ENCODE results near the gene DACT2. TPM values are rescaled to one million over a fixed set of nuclear protein-coding genes. Genes with fewer than 3 reads are reported as not detected.

The DACT2 gene
- total RNA-seq, 1 donor from 2014 or later: 0.84 TPM

GRCh38 chr6:168333039-168333438 lies 13.5 kb upstream of the DACT2 start:
- no peak for DNase-seq (ENCODE audit: low read depth)
- Histone ChIP-seq H3K27me3 (ENCODE audit: control insufficient read depth, insufficient read depth, low read length) (peaks cover 3% of the 10 kb centered on the region), H3K36me3 (ENCODE audit: control insufficient read depth, insufficient read depth, low read length) (no peaks in the 10 kb centered on the region), H3K4me3 (ENCODE audit: low read depth, low read length) (no peak overlapping the region)
- peak; percentile 16 for TF ChIP-seq CTCF (IDR thresholded peaks at IDR 0.05; ENCODE audit: insufficient read depth, low read length, poor library complexity, severe bottlenecking)

- Histone ChIP-seq H3K4me3 (ENCODE audit: low read depth, low read length) (no peak overlapping the region), H3K27me3 (ENCODE audit: control insufficient read depth, insufficient read depth, low read length) (peaks cover 3% of the 10 kb centered on the region), H3K36me3 (ENCODE audit: control insufficient read depth, insufficient read depth, low read length) (no peaks in the 10 kb centered on the region)
- TF ChIP-seq CTCF (IDR thresholded peaks at IDR 0.05; ENCODE audit: insufficient read depth, low read length, poor library complexity, severe bottlenecking): no peak
- no peak for DNase-seq (ENCODE audit: low read depth)
Observed at GRCh38 chr6:168332020-168332419, 12.4 kb upstream of the DACT2 start.

GRCh38 chr6:168331058-168331457 lies 11.5 kb upstream of the DACT2 start:
- no peak for TF ChIP-seq CTCF (IDR thresholded peaks at IDR 0.05; ENCODE audit: insufficient read depth, low read length, poor library complexity, severe bottlenecking)
- DNase-seq (ENCODE audit: low read depth): no peak
- H3K36me3 ChIP-seq (ENCODE audit: control insufficient read depth, insufficient read depth, low read length): no peaks in the 10 kb centered on the region
- H3K27me3 ChIP-seq (ENCODE audit: control insufficient read depth, insufficient read depth, low read length): no peaks in the 10 kb centered on the region
- H3K4me3 ChIP-seq (ENCODE audit: low read depth, low read length): no peak overlapping the region

- no peak for DNase-seq (ENCODE audit: low read depth)
- Histone ChIP-seq H3K4me3 (ENCODE audit: low read depth, low read length) (no peak overlapping the region), H3K36me3 (ENCODE audit: control insufficient read depth, insufficient read depth, low read length) (no peaks in the 10 kb centered on the region), H3K27me3 (ENCODE audit: control insufficient read depth, insufficient read depth, low read length) (no peaks in the 10 kb centered on the region)
- TF ChIP-seq CTCF (IDR thresholded peaks at IDR 0.05; ENCODE audit: insufficient read depth, low read length, poor library complexity, severe bottlenecking): no peak
Observed at GRCh38 chr6:168330403-168330802, 10.8 kb upstream of the DACT2 start.

- TF ChIP-seq CTCF (IDR thresholded peaks at IDR 0.05; ENCODE audit: insufficient read depth, low read length, poor library complexity, severe bottlenecking): no peak
- H3K27me3 ChIP-seq (ENCODE audit: control insufficient read depth, insufficient read depth, low read length): no peaks in the 10 kb centered on the region
- H3K36me3 ChIP-seq (ENCODE audit: control insufficient read depth, insufficient read depth, low read length): no peaks in the 10 kb centered on the region
- DNase-seq (ENCODE audit: low read depth): no peak
- no peak overlapping the region for H3K4me3 ChIP-seq (ENCODE audit: low read depth, low read length)
Observed at GRCh38 chr6:168328086-168328485, 8.5 kb upstream of the DACT2 start.
